HG03342 (cell line): ENCODE measurements around the gene SHQ1.

ENCODE experiments used
- ATAC-seq: cut with Tn5 transposase; IDR thresholded peaks from one replicate; pipeline ENCODE4 v1.9.1; 2021; ENCODE audit warnings: mild to moderate bottlenecking, moderate library complexity; ENCODE audit not compliant: unreplicated experiment

The SHQ1 gene

GRCh38 chr3:72847751-72848702, at the start of gene SHQ1:
SHQ1 (minus strand) TSS chr3:72848445; CDS start chr3:72848340, 105 bp downstream.
- peak; percentile 91 for ATAC-seq

GRCh38 chr3:72897758-72898007, 49.4 kb upstream of the SHQ1 start:
- ATAC-seq = no peak

- no peak for ATAC-seq
Observed at GRCh38 chr3:72896996-72897757, 48.9 kb upstream of the SHQ1 start.

GRCh38 chr3:72894976-72895552, 46.8 kb upstream of the SHQ1 start:
- no peak for ATAC-seq

DNA sequence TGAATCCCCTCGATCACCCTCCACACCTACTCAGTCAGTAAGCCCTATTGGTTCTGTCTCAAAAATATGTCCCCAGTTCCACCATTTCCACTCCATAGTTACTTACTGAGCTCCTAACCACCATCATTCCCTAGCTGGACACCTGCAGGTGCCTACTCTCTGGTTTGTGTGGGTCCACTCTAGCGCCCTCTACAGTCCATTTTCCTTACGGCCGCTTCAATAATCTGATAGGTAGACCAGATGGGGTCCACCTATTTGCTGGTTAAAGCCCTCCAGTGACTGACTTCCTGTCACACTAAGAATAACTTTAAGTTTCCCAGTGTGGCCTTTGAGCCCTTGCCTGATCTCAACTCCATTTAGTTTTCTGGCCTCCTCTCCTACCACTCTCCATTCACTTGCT, 44.6 kb upstream of the SHQ1 start:
- ATAC-seq = no peak

DNA sequence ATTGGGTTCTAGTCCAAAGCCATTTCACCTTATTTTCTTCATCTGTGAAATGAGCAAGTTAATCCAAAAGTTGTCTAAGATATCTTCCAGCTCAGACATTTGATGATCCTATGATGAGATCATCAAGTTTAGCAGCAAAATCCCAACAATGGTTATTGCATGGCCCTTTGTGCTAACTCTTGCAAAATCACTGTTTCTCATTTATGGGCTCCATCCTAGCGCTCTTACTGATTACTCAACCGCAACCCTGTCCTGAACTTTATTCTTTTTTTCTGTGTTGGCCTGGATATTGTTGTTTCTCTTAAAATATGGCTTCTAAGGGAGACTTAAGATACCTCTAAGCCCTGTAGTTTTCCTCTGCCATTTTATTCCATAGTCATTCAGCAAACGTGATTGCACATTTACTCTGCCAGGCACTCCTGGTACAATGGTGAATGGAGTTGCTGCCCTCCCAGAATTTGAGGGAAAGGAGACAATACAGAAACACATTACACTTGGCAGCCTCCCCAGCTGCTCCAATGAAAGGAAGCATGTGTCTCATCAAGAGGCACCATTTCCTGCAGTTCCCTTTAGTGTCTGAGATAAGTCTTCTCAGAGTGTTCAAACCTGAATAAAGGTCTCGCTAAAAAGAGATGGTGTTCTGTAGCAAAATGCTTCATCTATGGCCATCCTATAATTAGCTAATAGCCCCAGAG, 44.0 kb upstream of the SHQ1 start:
- no peak for ATAC-seq

DNA sequence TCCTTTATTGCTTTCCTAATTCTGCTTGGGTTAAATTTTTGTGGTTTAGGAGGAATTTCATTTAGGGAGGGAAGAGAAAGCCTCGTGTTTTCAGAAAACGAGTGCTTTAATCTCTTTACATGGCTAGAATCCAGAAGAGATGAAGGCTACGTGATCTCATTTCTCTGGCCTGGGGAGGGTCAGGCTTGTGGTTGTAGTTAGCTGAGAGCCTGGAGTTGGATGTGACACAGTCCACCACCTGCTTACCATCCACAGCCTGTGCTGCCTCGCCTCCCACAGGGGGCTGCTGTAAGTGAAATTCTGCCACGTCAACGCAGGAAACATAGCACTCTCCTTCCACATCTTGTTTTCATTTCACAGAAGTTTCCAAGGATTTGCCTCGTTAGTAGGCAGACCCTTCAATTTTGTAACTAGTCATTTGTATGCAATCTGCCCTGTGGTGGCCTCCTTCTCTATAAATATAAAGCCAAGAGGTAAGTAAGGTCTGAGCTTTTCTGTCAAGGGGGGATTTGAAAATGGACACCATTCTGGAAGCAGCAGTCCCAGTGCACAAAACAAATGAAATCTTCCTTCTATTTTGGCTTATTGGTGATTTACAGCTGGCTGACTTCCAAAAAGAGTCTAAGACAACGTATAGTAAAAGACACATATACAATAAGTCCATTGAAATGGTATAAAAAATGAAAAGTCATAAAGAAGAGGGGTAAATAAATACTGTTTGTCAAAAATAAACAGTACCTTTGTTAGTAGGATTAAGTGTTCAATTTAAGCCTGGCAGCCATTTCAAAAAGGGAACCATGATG, 43.0 kb upstream of the SHQ1 start:
- no peak for ATAC-seq

GRCh38 chr3:72890166-72890925, 42.1 kb upstream of the SHQ1 start:
- no peak for ATAC-seq

DNA sequence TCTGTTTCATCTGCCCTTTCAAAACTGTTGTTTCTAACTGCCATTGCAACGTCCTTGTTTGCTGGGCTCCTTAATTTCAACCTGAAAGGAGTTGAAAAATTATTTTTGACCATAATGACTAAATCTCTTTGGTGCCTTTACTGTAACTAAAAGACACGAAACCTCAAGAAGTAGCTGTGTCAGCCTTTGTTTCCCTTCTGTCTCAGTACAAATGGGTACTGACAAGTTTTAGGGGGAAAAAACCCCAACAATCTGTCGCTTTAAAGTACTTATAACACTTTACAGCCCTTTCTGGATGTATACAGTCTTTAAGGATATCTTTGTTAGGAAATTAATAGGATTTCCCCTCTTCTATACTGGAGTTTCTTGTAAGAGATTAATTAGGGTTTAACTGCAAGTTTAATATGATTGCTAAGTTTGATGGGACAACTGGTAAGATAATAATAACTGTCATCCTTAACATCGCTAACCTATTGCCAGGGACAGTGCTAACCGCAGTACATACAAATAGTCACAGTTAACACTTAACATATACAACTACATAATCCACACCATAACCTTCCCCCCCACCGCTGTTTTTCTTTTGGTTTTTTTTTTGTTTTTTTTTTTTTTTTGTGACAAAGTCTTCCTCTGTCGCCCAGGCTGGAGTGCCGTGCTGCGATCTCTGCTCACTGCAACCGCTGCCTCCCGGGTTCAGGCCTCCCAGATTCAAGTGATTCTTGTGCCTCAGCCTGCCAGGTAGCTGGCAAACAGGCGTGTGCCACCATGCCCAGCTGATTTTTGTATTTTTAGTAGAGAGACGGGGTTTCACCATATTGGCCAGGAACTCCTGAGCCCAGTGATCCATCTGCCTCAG, 41.3 kb upstream of the SHQ1 start:
- ATAC-seq = no peak

- ATAC-seq = no peak
Observed at GRCh38 chr3:72888546-72889309, 40.5 kb upstream of the SHQ1 start.

GRCh38 chr3:72887705-72888545, 39.7 kb upstream of the SHQ1 start, which contains the start of gene GXYLT2:
GXYLT2 (plus strand) TSS chr3:72888046; CDS start chr3:72888234, 188 bp downstream.
- ATAC-seq = no peak

- ATAC-seq = no peak
Observed at GRCh38 chr3:72887343-72887704, 39.1 kb upstream of the SHQ1 start.

- ATAC-seq = no peak
Observed at GRCh38 chr3:72872183-72872582, 23.9 kb upstream of the SHQ1 start.

DNA sequence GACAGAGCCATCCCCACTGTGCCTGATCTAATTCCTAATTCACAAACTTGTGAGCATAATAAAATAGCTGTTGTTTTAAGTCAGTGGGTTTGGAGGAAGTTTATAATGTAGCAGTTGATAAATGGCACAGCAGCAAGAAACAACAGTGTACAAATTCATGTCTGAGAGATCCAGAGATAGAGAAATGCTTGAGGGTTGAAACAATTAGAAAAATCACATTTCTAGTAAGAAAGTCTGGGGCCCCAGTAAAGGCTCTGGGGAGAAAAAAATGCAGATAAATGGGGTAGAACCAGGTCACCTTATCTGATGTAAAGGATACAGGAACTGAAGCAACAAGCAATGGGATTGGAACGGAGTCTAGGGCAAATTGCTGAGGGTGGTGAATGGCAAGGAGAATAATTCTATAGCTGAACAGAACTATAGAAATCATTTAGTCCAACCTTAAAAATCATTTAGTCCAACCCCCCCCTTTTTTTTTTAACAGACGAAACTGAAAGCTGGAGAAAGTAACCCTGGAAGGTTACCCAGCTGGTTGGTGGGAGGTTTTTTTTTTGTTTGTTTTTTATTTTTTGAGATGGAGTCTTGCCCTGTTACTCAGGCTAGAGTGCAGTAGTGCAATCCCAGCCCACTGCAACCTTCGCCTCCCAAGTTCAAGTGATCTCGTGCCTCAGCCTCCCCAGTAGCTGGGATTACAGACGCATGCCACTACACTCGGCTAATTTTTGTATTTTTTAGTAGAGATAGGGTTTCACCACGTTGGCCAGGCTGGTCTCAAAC, 14.3 kb upstream of the SHQ1 start:
- no peak for ATAC-seq

DNA sequence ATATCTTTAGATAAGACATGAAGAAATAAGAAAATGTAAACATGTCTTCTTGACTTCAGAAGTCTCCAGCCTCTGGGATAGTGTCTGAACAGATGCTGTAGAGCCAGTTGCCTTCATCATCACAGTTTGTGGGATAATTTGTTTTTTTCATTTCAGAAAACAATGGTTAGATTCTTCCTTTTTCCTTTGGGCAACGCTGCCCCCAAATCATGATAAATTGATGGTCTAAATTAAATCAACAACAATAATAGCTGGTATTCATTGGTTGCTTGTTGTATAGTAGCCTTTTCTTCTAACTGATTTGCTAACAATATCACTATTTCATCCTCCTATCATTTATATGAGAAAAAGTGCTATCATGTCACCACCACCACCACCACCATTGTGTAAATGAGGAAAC, 12.6 kb upstream of the SHQ1 start:
- ATAC-seq = no peak

DNA sequence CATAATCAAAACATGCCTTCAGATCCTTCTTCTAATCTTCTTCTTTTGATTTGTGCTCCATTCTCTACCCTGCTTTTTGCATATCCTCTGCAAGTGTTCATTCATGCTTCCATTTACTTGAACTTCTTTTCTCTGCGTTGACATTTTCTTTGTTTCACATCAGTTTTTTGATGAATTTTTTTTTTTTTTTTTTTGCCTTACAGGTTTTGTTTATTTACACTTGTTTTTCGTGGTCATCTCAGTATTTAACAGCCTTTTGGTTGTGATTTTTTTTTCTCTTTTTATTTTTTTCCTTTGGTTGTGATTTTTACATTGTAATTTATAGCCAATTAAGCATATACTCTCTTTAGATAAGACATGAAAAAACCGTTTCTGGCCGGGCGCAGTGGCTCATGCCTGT, 11.8 kb upstream of the SHQ1 start:
- ATAC-seq = no peak
